ENCODE results near the gene SLC35F1.

SLC35F1 gene

DNA sequence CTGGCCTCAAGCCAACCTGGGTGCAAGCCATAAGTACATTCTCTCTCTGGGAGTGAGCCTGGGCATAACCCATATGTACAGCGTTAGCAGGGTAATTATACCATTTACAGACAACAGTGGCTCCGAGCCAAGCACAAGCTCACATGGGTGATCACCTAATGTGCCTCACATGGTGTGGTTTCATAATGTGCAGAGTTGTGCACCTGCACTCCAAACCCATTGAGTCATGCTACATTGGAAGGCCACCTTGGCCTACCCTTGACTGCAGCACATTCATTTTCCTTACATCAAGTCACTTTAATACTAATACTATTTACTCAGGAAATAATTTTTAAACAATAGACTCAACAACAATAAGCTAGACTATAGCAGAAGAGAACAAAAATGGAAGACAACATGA is 446.5 kb downstream of the SLC35F1 start:
- Histone ChIP-seq H3K27me3 (ENCODE audit: insufficient read depth, poor library complexity, severe bottlenecking) (no peaks in the 10 kb centered on the region), H3K4me3 (ENCODE audit: severe bottlenecking) (no peak overlapping the region), H3K9me3 (ENCODE audit: severe bottlenecking) (no peaks in the 10 kb centered on the region), H3K36me3 (ENCODE audit: low read depth) (no peaks in the 10 kb centered on the region), H3K4me1 (ENCODE audit: insufficient read depth, poor library complexity, severe bottlenecking) (no peaks in the 10 kb centered on the region), H3K27ac (ENCODE audit: poor library complexity, severe bottlenecking) (no peak overlapping the region)
- DNase-seq (ENCODE audit: low spot score) (no peak), ATAC-seq (ENCODE audit: low read depth) (no peak)
- no peak for TF ChIP-seq CTCF (IDR thresholded peaks at IDR 0.05; ENCODE audit: poor library complexity, severe bottlenecking)

GRCh38 chr6:118354641-118355040 is 447.6 kb downstream of the SLC35F1 start:
- Histone ChIP-seq H3K4me3 (ENCODE audit: severe bottlenecking) (no peak overlapping the region), H3K4me1 (ENCODE audit: insufficient read depth, poor library complexity, severe bottlenecking) (no peaks in the 10 kb centered on the region), H3K9me3 (ENCODE audit: severe bottlenecking) (no peaks in the 10 kb centered on the region), H3K27me3 (ENCODE audit: insufficient read depth, poor library complexity, severe bottlenecking) (no peaks in the 10 kb centered on the region), H3K27ac (ENCODE audit: poor library complexity, severe bottlenecking) (no peak overlapping the region), H3K36me3 (ENCODE audit: low read depth) (no peaks in the 10 kb centered on the region)
- no peak for TF ChIP-seq CTCF (IDR thresholded peaks at IDR 0.05; ENCODE audit: poor library complexity, severe bottlenecking)
- DNase-seq (ENCODE audit: low spot score) (no peak), ATAC-seq (ENCODE audit: low read depth) (no peak)

- Histone ChIP-seq H3K36me3 (ENCODE audit: low read depth) (no peaks in the 10 kb centered on the region), H3K4me1 (ENCODE audit: insufficient read depth, poor library complexity, severe bottlenecking) (no peaks in the 10 kb centered on the region), H3K27ac (ENCODE audit: poor library complexity, severe bottlenecking) (no peak overlapping the region), H3K27me3 (ENCODE audit: insufficient read depth, poor library complexity, severe bottlenecking) (no peaks in the 10 kb centered on the region), H3K9me3 (ENCODE audit: severe bottlenecking) (no peaks in the 10 kb centered on the region), H3K4me3 (ENCODE audit: severe bottlenecking) (no peak overlapping the region)
- no peak for TF ChIP-seq CTCF (IDR thresholded peaks at IDR 0.05; ENCODE audit: poor library complexity, severe bottlenecking)
- ATAC-seq (ENCODE audit: low read depth) = no peak
- no peak for DNase-seq (ENCODE audit: low spot score)
Measured at GRCh38 chr6:118356054-118356453, 449.0 kb downstream of the SLC35F1 start.

- ATAC-seq (ENCODE audit: low read depth) (no peak), DNase-seq (ENCODE audit: low spot score) (no peak)
- TF ChIP-seq CTCF (IDR thresholded peaks at IDR 0.05; ENCODE audit: poor library complexity, severe bottlenecking) = no peak
- Histone ChIP-seq H3K36me3 (ENCODE audit: low read depth) (no peaks in the 10 kb centered on the region), H3K4me1 (ENCODE audit: insufficient read depth, poor library complexity, severe bottlenecking) (no peaks in the 10 kb centered on the region), H3K9me3 (ENCODE audit: severe bottlenecking) (no peaks in the 10 kb centered on the region), H3K27ac (ENCODE audit: poor library complexity, severe bottlenecking) (no peak overlapping the region), H3K27me3 (ENCODE audit: insufficient read depth, poor library complexity, severe bottlenecking) (no peaks in the 10 kb centered on the region), H3K4me3 (ENCODE audit: severe bottlenecking) (no peak overlapping the region)
Measured at GRCh38 chr6:118356686-118357085, 449.6 kb downstream of the SLC35F1 start.

Measured in RWPE2 (cell line).